Measurements from ENCODE around the gene RALY.

- no peak for TF ChIP-seq CTCF (IDR thresholded peaks at IDR 0.05; ENCODE audit: extremely low read depth in 1 of 2, insufficient read depth in 1 of 2, low read depth in 1 of 2, low read length in 2 of 2)
- TF ChIP-seq POLR2AphosphoS5 (IDR thresholded peaks at IDR 0.05; ENCODE audit: insufficient read depth, low read depth, low read length): no peak
- no peak for TF ChIP-seq EZH2 (IDR thresholded peaks at IDR 0.05; ENCODE audit: borderline replicate concordance, low read depth, low read length, severe bottlenecking)
- no peak for TF ChIP-seq POLR2A (IDR thresholded peaks at IDR 0.05; ENCODE audit: low read depth, low read length)
Observed at GRCh38 chr20:33945391-33946081, 48.2 kb upstream of the RALY start.

Measured in endothelial cell of umbilical vein (primary cell).